AG04449 (cell line): ENCODE measurements around the gene STUM.

ENCODE experiments used
- CTCF ChIA-PET: fragments of 350-600 bp; formaldehyde crosslinking; extraction: SDS; loops from one replicate; lab custom pipeline; 2021; ENCODE audit warnings: antibody characterized with exemption; lab: Yijun Ruan, JAX
- POLR2A ChIA-PET: fragments of 400-600, 350-600 bp; formaldehyde crosslinking; extraction: SDS; loops from one replicate; lab custom pipeline; 2020; ENCODE audit warnings: antibody characterized with exemption, inconsistent platforms; lab: Yijun Ruan, JAX
- DNase-seq: peaks from one replicate; pipeline ENCODE4 v3.0.0-alpha.2; 2010; ENCODE audit warnings: low read depth, low spot score
- H3K4me3 ChIP-seq: 2 replicates; pipeline ENCODE4 v1.5.1; 2011; ENCODE audit warnings: low read depth, mild to moderate bottlenecking, control low read depth, low read length
- CTCF ChIP-seq: IDR thresholded peaks from one replicate; pipeline ENCODE4 v1.5.1; 2011; ENCODE audit warnings: mild to moderate bottlenecking, moderate library complexity, low read length, control low read depth, inconsistent platforms; ENCODE audit not compliant: insufficient read depth; ENCODE audit errors: missing control alignments

Gene STUM

GRCh38 chr1:226605318-226605950 lies 56.9 kb downstream of the STUM start:
- ChIA-PET POLR2A (no interaction called here), CTCF (interaction anchor here (0.7 to 1.1 kb wide), 2 partner anchors 8 to 29 kb away, joined by 3 to 5 read pairs; no protein-coding TSS in a partner anchor)
- H3K4me3 ChIP-seq: no peak overlapping the region
- no peak for DNase-seq
- no peak for TF ChIP-seq CTCF

GRCh38 chr1:226606311-226607267 lies 58.0 kb downstream of the STUM start:
- no peak overlapping the region for H3K4me3 ChIP-seq
- DNase-seq: no peak
- POLR2A ChIA-PET: no interaction called here
- CTCF ChIA-PET: interaction anchor here (1.0 to 1.5 kb wide), 5 partner anchors 20 to 208 kb away, joined by 3 to 5 read pairs (median 3); partner anchors contain the start of gene STUM
- no peak for TF ChIP-seq CTCF

- POLR2A ChIA-PET: no interaction called here
- no peak for TF ChIP-seq CTCF
- CTCF ChIA-PET: interaction anchor here (1.0 to 1.5 kb wide), 6 partner anchors 20 to 208 kb away, joined by 3 to 5 read pairs (median 4); partner anchors contain the start of gene STUM
- H3K4me3 ChIP-seq: no peak overlapping the region
- DNase-seq: no peak
These were observed 58.7 kb downstream of the STUM start for GRCh38 chr1:226607268-226607660.

- H3K4me3 ChIP-seq: no peak overlapping the region
- TF ChIP-seq CTCF: no peak
- ChIA-PET POLR2A (no interaction called here), CTCF (interaction anchor here (0.6 to 1.9 kb wide), 17 partner anchors 8 to 255 kb away, joined by 3 to 10 read pairs (median 3); partner anchors contain the start of gene STUM)
- DNase-seq: no peak
These were observed 59.3 kb downstream of the STUM start for GRCh38 chr1:226607821-226608220.

- CTCF ChIA-PET: interaction anchor here (0.6 to 1.9 kb wide), 24 partner anchors 9 to 315 kb away, joined by 3 to 10 read pairs (median 3); partner anchors contain the start of gene STUM
- DNase-seq: no peak
- H3K4me3 ChIP-seq: no peak overlapping the region
- POLR2A ChIA-PET: no interaction called here
- TF ChIP-seq CTCF: peak; percentile 80
These were observed 60.3 kb downstream of the STUM start for GRCh38 chr1:226608699-226609505.
